ENCODE results near the gene PRDM16. TPM values are rescaled to one million over a fixed set of nuclear protein-coding genes. Genes with fewer than 3 reads are reported as not detected.

The PRDM16 gene
- total RNA-seq, 1 experiment from 2014 or later = 1.6 TPM

GRCh38 chr1:3070309-3070643 lies 1.3 kb downstream of the PRDM16 start:
- peaks cover 14% of the 10 kb centered on the region for H3K4me1 Mint-ChIP-seq
- no peak overlapping the region for H3K4me3 Mint-ChIP-seq
- H3K27me3 Mint-ChIP-seq (ENCODE audit: low read depth) = peaks cover 84% of the 10 kb centered on the region
- CTCF ChIA-PET = interaction anchor here (1.0 to 1.9 kb wide), 3 partner anchors 36 to 285 kb away, joined by 3 to 9 read pairs (median 3); no protein-coding TSS in a partner anchor
- no peaks in the 10 kb centered on the region for H3K9me3 Mint-ChIP-seq
- no peak for TF ChIP-seq HMGXB4 (CRISPR knock-in tag; IDR thresholded peaks at IDR 0.05)
- no peak for TF ChIP-seq ETV6 (CRISPR knock-in tag; IDR thresholded peaks at IDR 0.05)
- TF ChIP-seq GABPB1 (CRISPR knock-in tag; IDR thresholded peaks at IDR 0.05) = no peak
- no peak for TF ChIP-seq TEAD4 (CRISPR knock-in tag; IDR thresholded peaks at IDR 0.05)
- TF ChIP-seq PREB (CRISPR knock-in tag; IDR thresholded peaks at IDR 0.05; ENCODE audit: borderline replicate concordance) = no peak
- TF ChIP-seq, protein P1, sequence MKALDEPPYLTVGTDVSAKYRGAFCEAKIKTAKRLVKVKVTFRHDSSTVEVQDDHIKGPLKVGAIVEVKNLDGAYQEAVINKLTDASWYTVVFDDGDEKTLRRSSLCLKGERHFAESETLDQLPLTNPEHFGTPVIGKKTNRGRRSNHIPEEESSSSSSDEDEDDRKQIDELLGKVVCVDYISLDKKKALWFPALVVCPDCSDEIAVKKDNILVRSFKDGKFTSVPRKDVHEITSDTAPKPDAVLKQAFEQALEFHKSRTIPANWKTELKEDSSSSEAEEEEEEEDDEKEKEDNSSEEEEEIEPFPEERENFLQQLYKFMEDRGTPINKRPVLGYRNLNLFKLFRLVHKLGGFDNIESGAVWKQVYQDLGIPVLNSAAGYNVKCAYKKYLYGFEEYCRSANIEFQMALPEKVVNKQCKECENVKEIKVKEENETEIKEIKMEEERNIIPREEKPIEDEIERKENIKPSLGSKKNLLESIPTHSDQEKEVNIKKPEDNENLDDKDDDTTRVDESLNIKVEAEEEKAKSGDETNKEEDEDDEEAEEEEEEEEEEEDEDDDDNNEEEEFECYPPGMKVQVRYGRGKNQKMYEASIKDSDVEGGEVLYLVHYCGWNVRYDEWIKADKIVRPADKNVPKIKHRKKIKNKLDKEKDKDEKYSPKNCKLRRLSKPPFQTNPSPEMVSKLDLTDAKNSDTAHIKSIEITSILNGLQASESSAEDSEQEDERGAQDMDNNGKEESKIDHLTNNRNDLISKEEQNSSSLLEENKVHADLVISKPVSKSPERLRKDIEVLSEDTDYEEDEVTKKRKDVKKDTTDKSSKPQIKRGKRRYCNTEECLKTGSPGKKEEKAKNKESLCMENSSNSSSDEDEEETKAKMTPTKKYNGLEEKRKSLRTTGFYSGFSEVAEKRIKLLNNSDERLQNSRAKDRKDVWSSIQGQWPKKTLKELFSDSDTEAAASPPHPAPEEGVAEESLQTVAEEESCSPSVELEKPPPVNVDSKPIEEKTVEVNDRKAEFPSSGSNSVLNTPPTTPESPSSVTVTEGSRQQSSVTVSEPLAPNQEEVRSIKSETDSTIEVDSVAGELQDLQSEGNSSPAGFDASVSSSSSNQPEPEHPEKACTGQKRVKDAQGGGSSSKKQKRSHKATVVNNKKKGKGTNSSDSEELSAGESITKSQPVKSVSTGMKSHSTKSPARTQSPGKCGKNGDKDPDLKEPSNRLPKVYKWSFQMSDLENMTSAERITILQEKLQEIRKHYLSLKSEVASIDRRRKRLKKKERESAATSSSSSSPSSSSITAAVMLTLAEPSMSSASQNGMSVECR (CRISPR knock-in tag; IDR thresholded peaks at IDR 0.05; ENCODE audit: borderline replicate concordance) = no peak
- POLR2A ChIA-PET = no interaction called here
- H3K36me3 Mint-ChIP-seq = no peaks in the 10 kb centered on the region
- no peak for DNase-seq (ENCODE audit: low spot score)
- H3K27ac Mint-ChIP-seq = no peak overlapping the region
- no peak for ATAC-seq

- no peaks in the 10 kb centered on the region for H3K9me3 Mint-ChIP-seq
- no peak overlapping the region for H3K27ac Mint-ChIP-seq
- ChIA-PET CTCF (interaction anchor here (1.0 to 1.9 kb wide), 5 partner anchors 35 to 420 kb away, joined by 3 to 9 read pairs (median 3); no protein-coding TSS in a partner anchor), POLR2A (no interaction called here)
- peaks cover 14% of the 10 kb centered on the region for H3K4me1 Mint-ChIP-seq
- peak; percentile 53 for DNase-seq (ENCODE audit: low spot score)
- ATAC-seq = no peak
- 0 out of 2 replicates have a peak, but pooled peaks have one; percentile 37 for TF ChIP-seq MAX (CRISPR knock-in tag; IDR thresholded peaks at IDR 0.05)
- TF ChIP-seq HMGXB4 (CRISPR knock-in tag; IDR thresholded peaks at IDR 0.05) = peak; percentile 61; the same call in 1 of the 2 replicates
- TF ChIP-seq MXD4 (CRISPR knock-in tag; IDR thresholded peaks at IDR 0.05; ENCODE audit: borderline replicate concordance) = no peak
- peak; percentile 51; the same call in 1 of the 2 replicates for TF ChIP-seq ETV6 (CRISPR knock-in tag; IDR thresholded peaks at IDR 0.05)
- peaks cover 84% of the 10 kb centered on the region for H3K27me3 Mint-ChIP-seq (ENCODE audit: low read depth)
- H3K4me3 Mint-ChIP-seq = peak overlapping the region; percentile 51
- H3K36me3 Mint-ChIP-seq = no peaks in the 10 kb centered on the region
Observed at GRCh38 chr1:3070644-3071564, 1.9 kb downstream of the PRDM16 start.
